CD14-positive monocyte (primary cell): ENCODE results near the gene GPRC5A. TPM values are rescaled to one million over a fixed set of nuclear protein-coding genes. Genes with fewer than 3 reads are reported as not detected.

Experiments used
- DNase-seq, 3 donors: peaks; one replicate each; pipeline ENCODE4 v3.0.0-alpha.2; 2011 to 2022
- H2AFZ ChIP-seq: 2 replicates; pipeline ENCODE4 v1.6.0; 2012; ENCODE audit warnings: mild to moderate bottlenecking, low read depth, low read length, inconsistent platforms; ENCODE audit not compliant: insufficient read depth, poor library complexity, severe bottlenecking
- H3K27ac ChIP-seq, 2 donors: 1 replicate in 1 of 2; 2 replicates in 1 of 2; pipeline ENCODE4 v1.5.1; 2012 to 2013; ENCODE audit warnings: low read length in 2 of 2, control low read depth in 1 of 2, inconsistent platforms in 1 of 2, low read depth in 1 of 2, mild to moderate bottlenecking in 1 of 2
- H3K27me3 ChIP-seq, 2 donors: one replicate each; pipeline versions ENCODE4 v1.6.0 to v1.6.1; 2011 to 2013; ENCODE audit warnings: low read length in 2 of 2; ENCODE audit not compliant: control insufficient read depth in 2 of 2, insufficient read depth in 2 of 2
- H3K36me3 ChIP-seq, 2 donors: replicated peaks in 1 of 2; 1 replicate in 1 of 2; 2 replicates in 1 of 2; pipeline versions ENCODE4 v1.5.1 to v1.6.1; 2012 to 2013; ENCODE audit warnings: low read length in 2 of 2, control low read depth in 1 of 2, inconsistent platforms in 1 of 2, mild to moderate bottlenecking in 1 of 2; ENCODE audit not compliant: insufficient read depth in 2 of 2, control insufficient read depth in 1 of 2
- H3K4me1 ChIP-seq, 2 donors: 1 replicate in 1 of 2; 2 replicates in 1 of 2; pipeline versions ENCODE4 v1.5.1 to v1.6.1; 2012 to 2013; ENCODE audit warnings: low read length in 2 of 2, control low read depth in 1 of 2, inconsistent platforms in 1 of 2, mild to moderate bottlenecking in 1 of 2, moderate library complexity in 1 of 2; ENCODE audit not compliant: insufficient read depth in 2 of 2, control insufficient read depth in 1 of 2
- H3K4me2 ChIP-seq: replicated peaks from 2 replicates; pipeline ENCODE3; 2012; ENCODE audit warnings: low read length, moderate library complexity, mild to moderate bottlenecking; ENCODE audit not compliant: poor library complexity, severe bottlenecking; ENCODE audit errors: extremely low read depth
- H3K4me3 ChIP-seq, 3 experiments: fragments of 200-600 bp in 1 of 3; sonication (generic) in 1 of 3; replicated peaks in 1 of 3; 1 replicate in 2 of 3; 2 replicates in 1 of 3; pipeline ENCODE4 v1.5.1; 2011 to 2013; ENCODE audit warnings: low read length in 3 of 3, mild to moderate bottlenecking in 3 of 3, control low read depth in 2 of 3, low read depth in 2 of 3, inconsistent platforms in 1 of 3, moderate library complexity in 1 of 3
- H3K79me2 ChIP-seq: 2 replicates; pipeline ENCODE4 v1.6.0; 2012; ENCODE audit warnings: mild to moderate bottlenecking, control low read depth, inconsistent platforms, low read length, moderate library complexity; ENCODE audit not compliant: insufficient read depth
- H3K9ac ChIP-seq: 2 replicates; pipeline ENCODE4 v1.6.0; 2017; ENCODE audit warnings: low read length, mild to moderate bottlenecking; ENCODE audit not compliant: insufficient read depth, poor library complexity, severe bottlenecking
- H3K9me3 ChIP-seq, 2 donors: replicated peaks in 1 of 2; 1 replicate in 1 of 2; 2 replicates in 1 of 2; pipeline versions ENCODE4 v1.5.1 to v1.6.1; 2012 to 2013; ENCODE audit warnings: low read length in 2 of 2, control low read depth in 1 of 2; ENCODE audit not compliant: control insufficient read depth in 1 of 2, insufficient read depth in 1 of 2
- H4K20me1 ChIP-seq: 2 replicates; pipeline ENCODE4 v1.6.0; 2012; ENCODE audit warnings: mild to moderate bottlenecking, low read length, control low read depth, moderate library complexity; ENCODE audit not compliant: insufficient read depth
- H3K27ac Mint-ChIP-seq, 7 donors: one replicate each; pipeline ENCODE4 v1.8.0; 2020; ENCODE audit warnings: mild to moderate bottlenecking in 7 of 7, mixed read lengths in 7 of 7, moderate library complexity in 6 of 7, inconsistent platforms in 2 of 7
- H3K27me3 Mint-ChIP-seq, 3 donors: one replicate each; pipeline ENCODE4 v1.8.0; 2021 to 2022; ENCODE audit warnings: low read depth in 3 of 3, mild to moderate bottlenecking in 3 of 3, mixed read lengths in 3 of 3, moderate library complexity in 3 of 3, inconsistent platforms in 1 of 3
- H3K36me3 Mint-ChIP-seq, 2 donors: one replicate each; pipeline ENCODE4 v1.8.0; 2020; ENCODE audit warnings: mixed read lengths in 2 of 2, inconsistent platforms in 1 of 2, mild to moderate bottlenecking in 1 of 2
- H3K4me1 Mint-ChIP-seq: one replicate; pipeline ENCODE4 v1.8.0; 2020; ENCODE audit warnings: mild to moderate bottlenecking, mixed read lengths
- H3K4me3 Mint-ChIP-seq, 2 donors: one replicate each; pipeline ENCODE4 v1.8.0; 2020; ENCODE audit warnings: mild to moderate bottlenecking in 2 of 2, mixed read lengths in 2 of 2, moderate library complexity in 1 of 2
- H3K9me3 Mint-ChIP-seq, 7 donors: one replicate each; pipeline ENCODE4 v1.8.0; 2020 to 2022; ENCODE audit warnings: mixed read lengths in 7 of 7, mild to moderate bottlenecking in 6 of 7, moderate library complexity in 6 of 7, inconsistent platforms in 2 of 7
- CTCF ChIP-seq: fragments of 200-600 bp; IDR thresholded peaks from one replicate; pipeline ENCODE4 v1.8.0; 2022; ENCODE audit warnings: antibody characterized with exemption, mild to moderate bottlenecking
- WGBS: methylation state at CpG from one replicate; pipeline ENCODE4 v1.1.5; 2013; ENCODE audit warnings: missing lambda C conversion rate; ENCODE audit not compliant: insufficient coverage; 5-methylcytosine and 5-hydroxymethylcytosine counted together
- intact Hi-C, 2 donors: fragments of 100-400 bp; cut with micrococcal nuclease; formaldehyde crosslinking; loops; one replicate each; pipeline versions ENCODE4 v1.15.0 to v1.15.1; 2023
- polyA plus RNA-seq, 3 donors: library from polyadenylated mRNA; depleted of rRNA in 1 of 3; unstranded in 2 of 3; stranded (reverse) in 1 of 3; fragments of 300-500 nt in 2 of 3; fragments of >200 nt in 1 of 3; fragmentation: Illumina TruSeq in 2 of 3; gene quantifications; 1 replicate in 2 of 3; 2 replicates in 1 of 3; pipeline ENCODE4 v1.2.3, GENCODE V29; 2012 to 2021

GPRC5A gene
- polyA plus RNA-seq, 3 donors: 0.43 TPM; not detected in 2

- Mint-ChIP-seq H3K27me3 (peaks cover 8 to 20% (median 12%) of the 10 kb centered on the region in 3 donors), H3K4me1 (peaks cover 13% of the 10 kb centered on the region), H3K9me3 (peaks cover 0 to 3% (median 0%) of the 10 kb centered on the region in 7 donors), H3K4me3 (no peak overlapping the region), H3K36me3 (no peaks in the 10 kb centered on the region), H3K27ac (no peak overlapping the region)
- intact Hi-C loops: no loop called here
- Histone ChIP-seq H3K79me2 (no peaks in the 10 kb centered on the region), H2AFZ (no peak overlapping the region), H3K27ac (no peak overlapping the region), H3K36me3 (no peaks in the 10 kb centered on the region), H3K4me1 (no peaks in the 10 kb centered on the region), H3K4me3 (no peak overlapping the region), H4K20me1 (no peaks in the 10 kb centered on the region), H3K9me3 (no peaks in the 10 kb centered on the region), H3K4me2 (no peak overlapping the region), H3K27me3 (peaks cover 2 to 9% of the 10 kb centered on the region in 2 donors), H3K9ac (no peak overlapping the region)
- DNase-seq: no peak
- no peak for TF ChIP-seq CTCF
- 90% methylated on average over 5 of the region's 14 CpGs for WGBS
Observed at GRCh38 chr12:12885096-12885792, 6.1 kb upstream of the GPRC5A start.

GRCh38 chr12:12887471-12887870 lies 3.9 kb upstream of the GPRC5A start:
- H3K27ac Mint-ChIP-seq: no peak overlapping the region
- WGBS: 88% methylated on average over 2 of the region's 7 CpGs

More at GRCh38 chr12:12887471-12887870, 3.9 kb upstream of the GPRC5A start:
- no peak for DNase-seq
- Mint-ChIP-seq H3K27me3 (peaks cover 29 to 42% (median 34%) of the 10 kb centered on the region in 3 donors), H3K4me3 (no peak overlapping the region), H3K36me3 (no peaks in the 10 kb centered on the region), H3K4me1 (peaks cover 16% of the 10 kb centered on the region), H3K9me3 (peaks cover 0 to 4% (median 2%) of the 10 kb centered on the region in 7 donors)
- H3K4me2 ChIP-seq: no peak overlapping the region
- peaks cover 13 to 15% of the 10 kb centered on the region in 2 donors for H3K4me1 ChIP-seq
- H3K4me3 ChIP-seq: no peak overlapping the region
- H3K79me2 ChIP-seq: no peaks in the 10 kb centered on the region
- H2AFZ ChIP-seq: no peak overlapping the region
- H3K9me3 ChIP-seq: peaks cover 0 to 6% of the 10 kb centered on the region in 2 donors
- TF ChIP-seq CTCF: no peak
- H3K27me3 ChIP-seq: peaks cover 11 to 31% of the 10 kb centered on the region in 2 donors
- no peak overlapping the region for H3K27ac ChIP-seq
- H3K9ac ChIP-seq: no peak overlapping the region
- H3K36me3 ChIP-seq: no peaks in the 10 kb centered on the region
- H4K20me1 ChIP-seq: no peaks in the 10 kb centered on the region
- intact Hi-C loops: no loop called here
